ENCODE measurements around the gene TOX2. TPM values are rescaled to one million over a fixed set of nuclear protein-coding genes. Genes with fewer than 3 reads are reported as not detected.

TOX2 gene
- total and polyA plus RNA-seq, 2 of the 4 experiments (the other 2 are of a cell fraction), result 1.3 to 17.5 TPM

- H2BK15ac ChIP-seq (ENCODE audit: low read depth, low read length), result no peak overlapping the region
- no peak overlapping the region for H4K8ac ChIP-seq (ENCODE audit: low read depth in 2 of 2, low read length in 2 of 2)
- no peak overlapping the region for H3K4me3 ChIP-seq (ENCODE audit: insufficient read depth, low read depth, low read length)
- H2BK20ac ChIP-seq (ENCODE audit: low read depth, low read length), result no peak overlapping the region
- H3K79me1 ChIP-seq (ENCODE audit: low read depth in 1 of 2, low read length in 2 of 2), result peaks cover 0 to 29% of the 10 kb centered on the region in 2 experiments; a peak in 3 of 4 replicates
- H2BK120ac ChIP-seq (ENCODE audit: low read depth, low read length), result no peak overlapping the region
- 88% methylated on average over 3 of the region's 10 CpGs; no CpG with 5 or more reads in 1 of the 2 experiments for WGBS, 2 experiments (ENCODE audit: extremely low coverage in 2 of 2, insufficient read length in 1 of 2)
- no peaks in the 10 kb centered on the region for H3K27me3 ChIP-seq (ENCODE audit: control insufficient read depth, insufficient read depth, low read length)
- DNase-seq (no peak), ATAC-seq (ENCODE audit: low read depth) (no peak)
- 0 out of 2 replicates have a peak, but pooled peaks cover 6% of the 10 kb centered on the region for H3K9me1 ChIP-seq (ENCODE audit: insufficient read depth, low read length)
- BruUV-seq (replicated peaks), result no TSS peak
- H3K9ac ChIP-seq (ENCODE audit: low read depth, low read length), result no peak overlapping the region
- 0 out of 2 replicates have a peak, but pooled peaks cover 2% of the 10 kb centered on the region for H3K9me3 ChIP-seq (ENCODE audit: control insufficient read depth, insufficient read depth, low read length)
- H4K20me1 ChIP-seq (ENCODE audit: insufficient read depth, low read length), result no peaks in the 10 kb centered on the region
- no peaks in the 10 kb centered on the region for H3K4me1 ChIP-seq (ENCODE audit: control insufficient read depth, insufficient read depth, low read length)
- no peak overlapping the region for H2AFZ ChIP-seq (replicated peaks; ENCODE audit: low read length, poor library complexity)
- no peak overlapping the region for H3K4ac ChIP-seq (ENCODE audit: low read depth, low read length)
- H3K4me2 ChIP-seq (ENCODE audit: low read depth, low read length), result no peak overlapping the region
- POLR2A ChIA-PET (ENCODE audit: unreplicated experiment), result no interaction called here
- H2BK5ac ChIP-seq (ENCODE audit: low read depth, low read length, poor library complexity, severe bottlenecking), result no peak overlapping the region
- CTCF ChIA-PET, result no interaction called here
- no peak overlapping the region for H2AK9ac ChIP-seq (replicated peaks; ENCODE audit: low read depth, low read length, poor library complexity)
- no peak overlapping the region for H4K91ac ChIP-seq (ENCODE audit: insufficient read depth, low read depth, low read length)
- no peak overlapping the region for H2AK5ac ChIP-seq (ENCODE audit: low read depth, low read length)
- dilution Hi-C loops (cut with HindIII; ENCODE audit: low sequenced_read_pairs, unreplicated experiment) (no loop called here), intact Hi-C loops (cut with micrococcal nuclease) (no loop called here), in situ Hi-C loops (cut with MboI; ENCODE audit: low sequenced_read_pairs) (no loop called here)
- no peak overlapping the region for H3K56ac ChIP-seq (ENCODE audit: extremely low read depth, insufficient read depth, low read length)
- no peak overlapping the region for H3K18ac ChIP-seq (ENCODE audit: low read depth, low read length)
- H3K36me3 ChIP-seq (ENCODE audit: control insufficient read depth, insufficient read depth, low read length), result peaks cover 26% of the 10 kb centered on the region
- H4K5ac ChIP-seq (ENCODE audit: low read depth, low read length), result no peak overlapping the region
- no peak overlapping the region for H3K23ac ChIP-seq (ENCODE audit: low read depth, low read length)
- H3K27ac ChIP-seq (ENCODE audit: insufficient read depth, low read length), result no peak overlapping the region
- TF ChIP-seq, protein P1, sequence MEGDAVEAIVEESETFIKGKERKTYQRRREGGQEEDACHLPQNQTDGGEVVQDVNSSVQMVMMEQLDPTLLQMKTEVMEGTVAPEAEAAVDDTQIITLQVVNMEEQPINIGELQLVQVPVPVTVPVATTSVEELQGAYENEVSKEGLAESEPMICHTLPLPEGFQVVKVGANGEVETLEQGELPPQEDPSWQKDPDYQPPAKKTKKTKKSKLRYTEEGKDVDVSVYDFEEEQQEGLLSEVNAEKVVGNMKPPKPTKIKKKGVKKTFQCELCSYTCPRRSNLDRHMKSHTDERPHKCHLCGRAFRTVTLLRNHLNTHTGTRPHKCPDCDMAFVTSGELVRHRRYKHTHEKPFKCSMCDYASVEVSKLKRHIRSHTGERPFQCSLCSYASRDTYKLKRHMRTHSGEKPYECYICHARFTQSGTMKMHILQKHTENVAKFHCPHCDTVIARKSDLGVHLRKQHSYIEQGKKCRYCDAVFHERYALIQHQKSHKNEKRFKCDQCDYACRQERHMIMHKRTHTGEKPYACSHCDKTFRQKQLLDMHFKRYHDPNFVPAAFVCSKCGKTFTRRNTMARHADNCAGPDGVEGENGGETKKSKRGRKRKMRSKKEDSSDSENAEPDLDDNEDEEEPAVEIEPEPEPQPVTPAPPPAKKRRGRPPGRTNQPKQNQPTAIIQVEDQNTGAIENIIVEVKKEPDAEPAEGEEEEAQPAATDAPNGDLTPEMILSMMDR (conservative IDR thresholded peaks at IDR 0.05; ENCODE audit: low read depth, low read length), result no peak
- TF ChIP-seq NFE2L2 (IDR thresholded peaks at IDR 0.05; ENCODE audit: low read depth, low read length) (no peak), MXI1 (IDR thresholded peaks at IDR 0.05; ENCODE audit: borderline replicate concordance, low read depth, low read length) (no peak), SMC3 (IDR thresholded peaks at IDR 0.05; ENCODE audit: low read depth, low read length) (no peak), USF2 (IDR thresholded peaks at IDR 0.05; ENCODE audit: low read depth, low read length) (no peak), MAFK (IDR thresholded peaks at IDR 0.05; ENCODE audit: low read depth, low read length) (no peak), CHD1 (IDR thresholded peaks at IDR 0.05; ENCODE audit: low read depth, low read length) (no peak), RFX5 (IDR thresholded peaks at IDR 0.05; ENCODE audit: low read depth, low read length) (no peak), POLR2A (IDR thresholded peaks at IDR 0.05; ENCODE audit: low read depth, low read length) (no peak)
- no peak overlapping the region for H3K14ac ChIP-seq (replicated peaks; ENCODE audit: low read depth, low read length)
These were observed 137.5 kb downstream of the TOX2 start for GRCh38 chr20:44052166-44052565.

Data from IMR-90 (cell line).